DMS79 (cell line): Measurements from ENCODE around the gene URM1.

Experiments used
- DNase-seq: peaks from one replicate; lab custom pipeline; 2025; lab: John Stamatoyannopoulos, UW

The URM1 gene

GRCh38 chr9:128349125-128349524, 22.0 kb upstream of the URM1 start:
- DNase-seq, result no peak

- DNase-seq, result no peak
Measured at GRCh38 chr9:128349772-128350171, 21.4 kb upstream of the URM1 start.

GRCh38 chr9:128355451-128355850, 15.7 kb upstream of the URM1 start:
- DNase-seq, result no peak

GRCh38 chr9:128358090-128358489, 13.1 kb upstream of the URM1 start:
- DNase-seq, result no peak

GRCh38 chr9:128358861-128359260, 12.3 kb upstream of the URM1 start:
- no peak for DNase-seq

- no peak for DNase-seq
Measured at GRCh38 chr9:128360826-128361225, 10.3 kb upstream of the URM1 start.

- DNase-seq, result no peak
Measured at GRCh38 chr9:128361296-128361985, 9.7 kb upstream of the URM1 start.

GRCh38 chr9:128361986-128362646, 9.1 kb upstream of the URM1 start:
- DNase-seq, result peak; percentile 63

- no peak for DNase-seq
Measured at GRCh38 chr9:128362774-128363173, 8.4 kb upstream of the URM1 start.

GRCh38 chr9:128365525-128365924, 5.6 kb upstream of the URM1 start:
- no peak for DNase-seq

- DNase-seq, result no peak
Measured at GRCh38 chr9:128369024-128369706, 2.0 kb upstream of the URM1 start.

GRCh38 chr9:128370367-128370751, 815 bp upstream of the URM1 start:
- no peak for DNase-seq

- DNase-seq, result no peak
Measured at GRCh38 chr9:128371630-128372117, 500 bp downstream of the URM1 start.

- DNase-seq, result no peak
Measured at GRCh38 chr9:128372188-128372641, 1.0 kb downstream of the URM1 start.

GRCh38 chr9:128372784-128373183, 1.6 kb downstream of the URM1 start:
- DNase-seq, result no peak

GRCh38 chr9:128374221-128374675, 3.1 kb downstream of the URM1 start:
- no peak for DNase-seq

- DNase-seq, result no peak
Measured at GRCh38 chr9:128375865-128376264, 4.7 kb downstream of the URM1 start.

GRCh38 chr9:128382261-128382660, 11.1 kb downstream of the URM1 start:
- DNase-seq, result peak; percentile 74

GRCh38 chr9:128383007-128383753, 12.0 kb downstream of the URM1 start:
- DNase-seq, result peak; percentile 90

- no peak for DNase-seq
Measured at GRCh38 chr9:128383791-128384190, 12.6 kb downstream of the URM1 start.

GRCh38 chr9:128384801-128385495, 13.8 kb downstream of the URM1 start:
- DNase-seq, result no peak
